Gastroesophageal sphincter (tissue), 4 donors: Measurements from ENCODE around the gene NHLRC3. TPM values are rescaled to one million over a fixed set of nuclear protein-coding genes. Genes with fewer than 3 reads are reported as not detected.
"Not testable (repeated sequence)": the region's sequence is repeated elsewhere in the genome, so short reads cannot be mapped to it uniquely, and the experiment has no call there.

ENCODE experiments used
- ATAC-seq: fragments of 150-250 bp; one replicate; pipeline ENCODE4 v1.9.1; 2016; ENCODE audit warnings: mild to moderate bottlenecking, moderate library complexity
- H3K27ac ChIP-seq, 4 donors: fragments of 200-600 bp; sonication (generic) in 3 of 4; 1 replicate in 3 of 4; 2 replicates in 1 of 4; pipeline ENCODE4 v1.5.1; 2016 to 2019
- H3K27me3 ChIP-seq: fragments of 200-600 bp; sonication (generic); one replicate; pipeline ENCODE4 v1.5.1; 2019
- H3K36me3 ChIP-seq, 2 donors: fragments of 200-600 bp; sonication (generic); one replicate each; pipeline ENCODE4 v1.5.1; 2019; ENCODE audit warnings: control low read depth in 1 of 2
- H3K4me1 ChIP-seq, 3 donors: fragments of 200-600 bp; sonication (generic); 1 replicate in 2 of 3; 2 replicates in 1 of 3; pipeline ENCODE4 v1.5.1; 2016 to 2019; ENCODE audit warnings: control low read depth in 2 of 3
- H3K4me3 ChIP-seq, 2 donors: fragments of 200-600 bp; sonication (generic); one replicate each; pipeline ENCODE4 v1.5.1; 2019; ENCODE audit warnings: mild to moderate bottlenecking in 1 of 2, moderate library complexity in 1 of 2
- H3K9me3 ChIP-seq, 3 donors: fragments of 200-600 bp; sonication (generic); one replicate each; pipeline ENCODE4 v1.5.1; 2017 to 2019; ENCODE audit warnings: control low read depth in 2 of 3
- CTCF ChIP-seq, 4 experiments: fragments of 200-600 bp in 2 of 4; fragments of 450-650 bp in 2 of 4; sonication (generic) in 1 of 4; IDR thresholded peaks; one replicate each; pipeline ENCODE4 v1.5.1; 2017 to 2019; ENCODE audit warnings: antibody characterized with exemption in 4 of 4, mild to moderate bottlenecking in 2 of 4, moderate library complexity in 2 of 4
- EP300 ChIP-seq: sonication (generic); formaldehyde crosslinking; IDR thresholded peaks from one replicate; pipeline ENCODE4 v1.6.1; 2017; ENCODE audit warnings: antibody characterized with exemption, mild to moderate bottlenecking
- POLR2A ChIP-seq, 2 donors: fragments of 450-650 bp; IDR thresholded peaks; one replicate each; pipeline ENCODE4 v1.6.1; 2017; ENCODE audit warnings: antibody characterized with exemption in 2 of 2, mild to moderate bottlenecking in 2 of 2, moderate library complexity in 1 of 2
- POLR2AphosphoS5 ChIP-seq: sonication (generic); formaldehyde crosslinking; IDR thresholded peaks from one replicate; pipeline ENCODE4 v1.6.1; 2017; ENCODE audit warnings: antibody characterized with exemption
- WGBS, 2 donors: methylation state at CpG; one replicate each; pipeline ENCODE4 v1.1.5; 2018; ENCODE audit warnings: low coverage in 1 of 2; 5-methylcytosine and 5-hydroxymethylcytosine counted together
- total RNA-seq, 4 donors: library from RNA; depleted of rRNA; stranded (reverse); fragments of >200 nt; gene quantifications; one replicate each; pipeline ENCODE4 v1.1.0, GENCODE V29; 2016

The NHLRC3 gene
- 10 to 100 TPM in 3 of 4 donors, 1 to 10 TPM in 1; 9.9 to 20.1 (median 14.5) TPM for total RNA-seq

DNA sequence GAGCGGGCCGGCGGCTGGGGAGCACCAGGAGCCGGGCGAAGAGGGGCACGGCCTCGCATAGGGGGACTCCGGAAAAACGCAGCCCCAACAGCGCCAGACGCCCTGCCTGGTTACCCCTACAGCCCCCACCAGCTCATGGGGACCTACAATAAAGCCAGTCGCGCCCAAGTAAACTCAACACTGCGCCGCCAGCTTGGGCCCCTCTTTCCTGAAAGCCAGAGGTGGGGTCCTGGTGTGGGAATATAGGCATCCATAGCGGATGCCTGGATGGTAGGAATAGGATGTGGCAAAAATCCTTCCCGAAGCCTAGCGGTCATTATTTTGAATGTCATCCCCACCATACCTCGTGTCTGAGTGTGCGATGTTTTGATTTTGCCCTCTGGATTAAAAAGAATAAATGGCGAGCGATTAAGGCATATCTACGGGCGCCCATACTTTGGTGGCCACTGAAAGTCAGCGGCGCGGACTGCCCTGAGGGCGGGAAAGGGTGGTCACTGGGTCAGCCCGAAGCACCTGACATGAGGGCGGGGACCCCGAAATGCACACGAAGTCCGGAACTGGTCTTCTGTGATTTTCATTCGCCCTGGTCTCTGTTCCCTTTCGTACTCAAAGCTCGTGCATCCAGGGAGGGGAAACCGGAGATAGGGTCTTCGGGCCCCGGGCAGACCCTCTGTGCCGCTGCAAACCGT lies at the start of gene NHLRC3, which contains the start of gene PROSER1:
Gene NHLRC3 (plus strand): TSS at position 577 of the 689 bp plus-strand sequence. CDS start 184 bp downstream, outside the sequence.
Gene PROSER1 (minus strand): TSS at position 210 of the 689 bp plus-strand sequence. CDS start 847 bp downstream, outside the sequence.
- 0 to 2% methylated on average over 8 to 9 of the region's 41 CpGs for WGBS, 2 donors

DNA sequence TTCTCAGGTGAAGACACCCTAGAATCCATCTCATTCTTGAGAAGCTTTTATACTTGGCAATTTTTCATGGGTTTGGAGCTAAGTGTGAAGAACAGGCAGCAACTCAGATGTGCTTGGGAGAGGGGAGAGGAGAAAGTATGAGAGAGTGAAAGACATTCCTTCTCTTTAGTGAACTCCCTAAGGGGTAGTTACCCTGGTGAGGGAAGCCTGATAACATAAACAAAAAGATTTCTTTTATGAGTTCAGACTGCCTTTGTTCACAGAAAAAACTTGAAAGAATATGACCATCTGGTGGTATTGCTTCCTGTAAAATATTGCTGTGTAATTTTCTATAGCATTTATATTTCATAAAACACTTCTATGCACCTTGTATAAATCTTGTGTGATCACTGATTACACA lies 47.6 kb upstream of the NHLRC3 start, which contains the start of gene STOML3:
Gene STOML3 (minus strand): TSS at position 139 of the 400 bp plus-strand sequence. CDS start 110 bp downstream, at position 29.
- no peak for TF ChIP-seq POLR2A (IDR thresholded peaks at IDR 0.05)
- TF ChIP-seq EP300 = no peak
- TF ChIP-seq CTCF (IDR thresholded peaks at IDR 0.05) = no peak
- H3K27ac ChIP-seq = no peak within 1 kb of the TSS
- no peaks in the 10 kb centered on the region for H3K36me3 ChIP-seq
- no peaks in the 10 kb centered on the region for H3K4me1 ChIP-seq
- no peaks in the 10 kb centered on the region for H3K27me3 ChIP-seq
- ATAC-seq = no peak
- no peak within 1 kb of the TSS for H3K4me3 ChIP-seq
- no peaks in the 10 kb centered on the region for H3K9me3 ChIP-seq

More for the DNA sequence above, at the start of gene NHLRC3, which contains the start of gene PROSER1:
- TF ChIP-seq POLR2A (IDR thresholded peaks at IDR 0.05) = peak in 1 of 2 donors; percentile 11
- no peak for TF ChIP-seq EP300
- peak; percentile 49 for TF ChIP-seq POLR2AphosphoS5
- peak in 1 of 4 experiments; percentile 9 for TF ChIP-seq CTCF (IDR thresholded peaks at IDR 0.05)
- H3K36me3 ChIP-seq = no peaks in the 10 kb centered on the region
- H3K4me3 ChIP-seq = peak within 1 kb of the TSS; percentile 82 to 91
- no peaks in the 10 kb centered on the region for H3K9me3 ChIP-seq
- peaks cover 7 to 64% (median 21%) of the 10 kb centered on the region in 3 donors for H3K4me1 ChIP-seq
- peak; percentile 97 for ATAC-seq
- H3K27ac ChIP-seq = peak within 1 kb of the TSS; percentile 50 to 90 (median 86)
- no peaks in the 10 kb centered on the region for H3K27me3 ChIP-seq

DNA sequence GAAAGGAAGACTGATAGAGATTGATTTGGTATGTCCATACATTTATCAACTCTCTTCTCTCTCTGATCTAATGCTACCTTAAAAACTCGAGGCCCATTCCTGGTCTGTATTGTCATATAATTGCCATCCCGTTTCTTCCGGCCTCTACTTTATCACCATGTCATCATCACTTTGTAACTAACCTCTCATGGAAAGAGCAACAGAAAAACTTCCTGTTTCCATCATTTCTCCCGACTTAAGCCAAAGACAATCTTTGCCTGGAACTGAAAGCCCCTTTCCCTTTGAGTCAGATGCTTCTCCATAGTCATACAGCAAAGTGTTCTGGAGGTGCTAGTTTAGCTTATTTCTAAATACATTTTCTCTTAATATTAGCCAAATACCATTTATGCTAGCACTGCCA lies 44.9 kb upstream of the NHLRC3 start:
- 49 to 73% methylated on average over 4 of the region's 4 CpGs for WGBS, 2 donors
- ATAC-seq = no peak
- no peaks in the 10 kb centered on the region for H3K36me3 ChIP-seq
- TF ChIP-seq POLR2A (IDR thresholded peaks at IDR 0.05) (no peak), CTCF (IDR thresholded peaks at IDR 0.05) (no peak), EP300 (no peak), POLR2AphosphoS5 (no peak)
- H3K4me1 ChIP-seq = no peaks in the 10 kb centered on the region
- H3K27me3 ChIP-seq = no peaks in the 10 kb centered on the region
- H3K9me3 ChIP-seq = no peaks in the 10 kb centered on the region
- no peak overlapping the region for H3K4me3 ChIP-seq
- no peak overlapping the region for H3K27ac ChIP-seq

- Histone ChIP-seq H3K27ac (no peak overlapping the region), H3K4me1 (no peaks in the 10 kb centered on the region), H3K36me3 (no peaks in the 10 kb centered on the region), H3K27me3 (no peaks in the 10 kb centered on the region), H3K9me3 (no peaks in the 10 kb centered on the region), H3K4me3 (no peak overlapping the region)
- no peak for ATAC-seq
- 90% methylated on average over 3 of the region's 3 CpGs; no CpG with 5 or more reads in 1 of the 2 donors for WGBS, 2 donors
- TF ChIP-seq POLR2A (IDR thresholded peaks at IDR 0.05) = no peak
- no peak for TF ChIP-seq CTCF (IDR thresholded peaks at IDR 0.05)
- TF ChIP-seq EP300 = no peak
- TF ChIP-seq POLR2AphosphoS5 = no peak
These were observed 39.5 kb upstream of the NHLRC3 start for GRCh38 chr13:38998739-38999138.

GRCh38 chr13:39006371-39007111 lies 31.7 kb upstream of the NHLRC3 start:
- H3K27me3 ChIP-seq, H3K9me3 ChIP-seq, H3K4me1 ChIP-seq, H3K27ac ChIP-seq, H3K4me3 ChIP-seq, ATAC-seq: not testable (repeated sequence)
- 86 to 95% methylated on average over 6 to 13 of the region's 29 CpGs for WGBS, 2 donors
- H3K36me3 ChIP-seq = peaks cover 0 to 33% of the 10 kb centered on the region in 2 donors
